ENCODE results near the gene ADORA1.

The ADORA1 gene

GRCh38 chr1:203120325-203121153, 7.0 kb upstream of the ADORA1 start:
- in situ Hi-C loops (cut with MboI; ENCODE audit: low sequenced_read_pairs), result no loop called here

GRCh38 chr1:203121186-203122015, 6.1 kb upstream of the ADORA1 start:
- in situ Hi-C loops (cut with MboI; ENCODE audit: low sequenced_read_pairs), result no loop called here

- in situ Hi-C loops (cut with MboI; ENCODE audit: low sequenced_read_pairs), result no loop called here
Measured at GRCh38 chr1:203122159-203122558, 5.4 kb upstream of the ADORA1 start.

GRCh38 chr1:203124011-203124410, 3.5 kb upstream of the ADORA1 start:
- in situ Hi-C loops (cut with MboI; ENCODE audit: low sequenced_read_pairs), result no loop called here

- in situ Hi-C loops (cut with MboI; ENCODE audit: low sequenced_read_pairs), result no loop called here
Measured at GRCh38 chr1:203124546-203125317, 2.8 kb upstream of the ADORA1 start.

GRCh38 chr1:203126151-203126865, 1.2 kb upstream of the ADORA1 start:
- in situ Hi-C loops (cut with MboI; ENCODE audit: low sequenced_read_pairs), result no loop called here

- in situ Hi-C loops (cut with MboI; ENCODE audit: low sequenced_read_pairs), result no loop called here
Measured at GRCh38 chr1:203126866-203127665, 460 bp upstream of the ADORA1 start.

GRCh38 chr1:203128431-203128715, 847 bp downstream of the ADORA1 start:
- in situ Hi-C loops (cut with MboI; ENCODE audit: low sequenced_read_pairs), result no loop called here

GRCh38 chr1:203128716-203129500, 1.4 kb downstream of the ADORA1 start:
- in situ Hi-C loops (cut with MboI; ENCODE audit: low sequenced_read_pairs), result no loop called here

GRCh38 chr1:203129501-203130231, 2.1 kb downstream of the ADORA1 start:
- in situ Hi-C loops (cut with MboI; ENCODE audit: low sequenced_read_pairs), result no loop called here

GRCh38 chr1:203130358-203130985, 2.9 kb downstream of the ADORA1 start:
- in situ Hi-C loops (cut with MboI; ENCODE audit: low sequenced_read_pairs), result no loop called here

- in situ Hi-C loops (cut with MboI; ENCODE audit: low sequenced_read_pairs), result no loop called here
Measured at GRCh38 chr1:203131548-203132200, 4.1 kb downstream of the ADORA1 start.

- in situ Hi-C loops (cut with MboI; ENCODE audit: low sequenced_read_pairs), result no loop called here
Measured at GRCh38 chr1:203133970-203134725, 6.6 kb downstream of the ADORA1 start.

- in situ Hi-C loops (cut with MboI; ENCODE audit: low sequenced_read_pairs), result no loop called here
Measured at GRCh38 chr1:203135636-203136305, 8.2 kb downstream of the ADORA1 start.

- in situ Hi-C loops (cut with MboI; ENCODE audit: low sequenced_read_pairs), result no loop called here
Measured at GRCh38 chr1:203136409-203137042, 9.0 kb downstream of the ADORA1 start.

- in situ Hi-C loops (cut with MboI; ENCODE audit: low sequenced_read_pairs), result no loop called here
Measured at GRCh38 chr1:203137324-203137723, 9.8 kb downstream of the ADORA1 start.

Data from HL-60/S4 (cell line).